Measurements from ENCODE around the gene TDRD10.

TDRD10 gene

GRCh38 chr1:154501423-154502065 lies 475 bp upstream of the TDRD10 start:
- no peak for TF ChIP-seq EZH2phosphoT487 (IDR thresholded peaks at IDR 0.05; ENCODE audit: low read depth)
- no peak for TF ChIP-seq CTCF (IDR thresholded peaks at IDR 0.05; ENCODE audit: low read depth, low read length)
- Histone ChIP-seq H2AFZ (ENCODE audit: low read depth, low read length) (no peak overlapping the region), H3K9me3 (ENCODE audit: insufficient read depth, low read length) (no peaks in the 10 kb centered on the region), H3K36me3 (replicated peaks; ENCODE audit: low read depth, low read length) (no peaks in the 10 kb centered on the region), H4K20me1 (ENCODE audit: insufficient read depth, low read length) (no peaks in the 10 kb centered on the region), H3K4me1 (ENCODE audit: low read length) (peaks cover 7% of the 10 kb centered on the region), H3K27ac (ENCODE audit: low read length) (no peak overlapping the region), H3K27me3 (ENCODE audit: low read depth, low read length) (peaks cover 16% of the 10 kb centered on the region), H3K9ac (ENCODE audit: low read length) (no peak overlapping the region), H3K4me2 (ENCODE audit: low read length) (no peak overlapping the region), H3K79me2 (ENCODE audit: low read length) (no peaks in the 10 kb centered on the region), H3K4me3 (ENCODE audit: low read length) (no peak overlapping the region)

- H3K27ac ChIP-seq (ENCODE audit: low read length) = no peak overlapping the region
- no peak overlapping the region for H3K9ac ChIP-seq (ENCODE audit: low read length)
- no peaks in the 10 kb centered on the region for H3K9me3 ChIP-seq (ENCODE audit: insufficient read depth, low read length)
- TF ChIP-seq EZH2phosphoT487 (IDR thresholded peaks at IDR 0.05; ENCODE audit: low read depth) = no peak
- no peak for TF ChIP-seq CTCF (IDR thresholded peaks at IDR 0.05; ENCODE audit: low read depth, low read length)
- H2AFZ ChIP-seq (ENCODE audit: low read depth, low read length) = no peak overlapping the region
- H4K20me1 ChIP-seq (ENCODE audit: insufficient read depth, low read length) = no peaks in the 10 kb centered on the region
- H3K36me3 ChIP-seq (replicated peaks; ENCODE audit: low read depth, low read length) = no peaks in the 10 kb centered on the region
- H3K27me3 ChIP-seq (ENCODE audit: low read depth, low read length) = peaks cover 16% of the 10 kb centered on the region
- H3K79me2 ChIP-seq (ENCODE audit: low read length) = no peaks in the 10 kb centered on the region
- H3K4me3 ChIP-seq (ENCODE audit: low read length) = no peak overlapping the region
- no peak overlapping the region for H3K4me2 ChIP-seq (ENCODE audit: low read length)
- no peaks in the 10 kb centered on the region for H3K4me1 ChIP-seq (ENCODE audit: low read length)
Measured at GRCh38 chr1:154502744-154503115, 711 bp downstream of the TDRD10 start.

- Histone ChIP-seq H3K79me2 (ENCODE audit: low read length) (no peaks in the 10 kb centered on the region), H3K4me2 (ENCODE audit: low read length) (no peak overlapping the region), H2AFZ (ENCODE audit: low read depth, low read length) (no peak overlapping the region), H3K4me3 (ENCODE audit: low read length) (no peak overlapping the region), H3K27me3 (ENCODE audit: low read depth, low read length) (peaks cover 13% of the 10 kb centered on the region), H3K4me1 (ENCODE audit: low read length) (no peaks in the 10 kb centered on the region), H3K9me3 (ENCODE audit: insufficient read depth, low read length) (no peaks in the 10 kb centered on the region), H3K27ac (ENCODE audit: low read length) (no peak overlapping the region), H4K20me1 (ENCODE audit: insufficient read depth, low read length) (no peaks in the 10 kb centered on the region), H3K9ac (ENCODE audit: low read length) (no peak overlapping the region), H3K36me3 (replicated peaks; ENCODE audit: low read depth, low read length) (no peaks in the 10 kb centered on the region)
- TF ChIP-seq EZH2phosphoT487 (IDR thresholded peaks at IDR 0.05; ENCODE audit: low read depth) (no peak), CTCF (IDR thresholded peaks at IDR 0.05; ENCODE audit: low read depth, low read length) (no peak)
Measured at GRCh38 chr1:154503898-154504297, 1.9 kb downstream of the TDRD10 start.

GRCh38 chr1:154512760-154513159 lies 10.7 kb downstream of the TDRD10 start:
- H3K27me3 ChIP-seq (ENCODE audit: low read depth, low read length) = peaks cover 31% of the 10 kb centered on the region
- no peak overlapping the region for H2AFZ ChIP-seq (ENCODE audit: low read depth, low read length)
- no peak overlapping the region for H3K4me3 ChIP-seq (ENCODE audit: low read length)
- no peaks in the 10 kb centered on the region for H4K20me1 ChIP-seq (ENCODE audit: insufficient read depth, low read length)
- no peak for TF ChIP-seq CTCF (IDR thresholded peaks at IDR 0.05; ENCODE audit: low read depth, low read length)
- TF ChIP-seq EZH2phosphoT487 (IDR thresholded peaks at IDR 0.05; ENCODE audit: low read depth) = no peak
- no peaks in the 10 kb centered on the region for H3K36me3 ChIP-seq (replicated peaks; ENCODE audit: low read depth, low read length)
- H3K9ac ChIP-seq (ENCODE audit: low read length) = no peak overlapping the region
- H3K4me2 ChIP-seq (ENCODE audit: low read length) = no peak overlapping the region
- no peaks in the 10 kb centered on the region for H3K9me3 ChIP-seq (ENCODE audit: insufficient read depth, low read length)
- no peaks in the 10 kb centered on the region for H3K4me1 ChIP-seq (ENCODE audit: low read length)
- H3K27ac ChIP-seq (ENCODE audit: low read length) = no peak overlapping the region
- no peaks in the 10 kb centered on the region for H3K79me2 ChIP-seq (ENCODE audit: low read length)
